Fibroblast of lung (primary cell): Measurements from ENCODE around the gene PIP5KL1. TPM values are rescaled to one million over a fixed set of nuclear protein-coding genes. Genes with fewer than 3 reads are reported as not detected.

Experiments
- DNase-seq, 2 donors: peaks; one replicate each; pipeline versions ENCODE4 v3.0.0 to v3.0.0-alpha.2; 2010; ENCODE audit warnings: low read depth in 2 of 2
- H2AFZ ChIP-seq: 2 replicates; pipeline ENCODE4 v1.5.1; 2012; ENCODE audit warnings: low read length, control low read depth, inconsistent platforms
- H3K27ac ChIP-seq: 2 replicates; pipeline ENCODE4 v1.5.1; 2011; ENCODE audit warnings: low read length, control low read depth; ENCODE audit not compliant: insufficient read depth
- H3K27me3 ChIP-seq: 2 replicates; pipeline ENCODE4 v1.5.1; 2011; ENCODE audit warnings: mild to moderate bottlenecking, low read length; ENCODE audit not compliant: control insufficient read depth, insufficient read depth
- H3K36me3 ChIP-seq: 2 replicates; pipeline ENCODE4 v1.5.1; 2011; ENCODE audit warnings: low read length; ENCODE audit not compliant: control insufficient read depth, insufficient read depth
- H3K4me1 ChIP-seq: 2 replicates; pipeline ENCODE4 v1.5.1; 2011; ENCODE audit warnings: low read length; ENCODE audit not compliant: control insufficient read depth, insufficient read depth; ENCODE audit errors: extremely low read depth
- H3K4me2 ChIP-seq: 2 replicates; pipeline ENCODE4 v1.5.1; 2011; ENCODE audit warnings: low read length, control low read depth; ENCODE audit not compliant: insufficient read depth; ENCODE audit errors: extremely low read depth
- H3K4me3 ChIP-seq, 4 experiments: fragments of 200-600 bp in 1 of 4; sonication (generic) in 1 of 4; replicated peaks in 1 of 4; 2 replicates each; pipeline ENCODE4 v1.5.1; 2011 to 2016; ENCODE audit warnings: low read length in 4 of 4, low read depth in 3 of 4, mild to moderate bottlenecking in 3 of 4, control low read depth in 2 of 4, inconsistent platforms in 1 of 4, mixed read lengths in 1 of 4; ENCODE audit not compliant: insufficient read depth in 1 of 4; ENCODE audit errors: control extremely low read depth in 1 of 4
- H3K79me2 ChIP-seq: 2 replicates; pipeline ENCODE4 v1.5.1; 2012; ENCODE audit warnings: mild to moderate bottlenecking, low read length, inconsistent platforms; ENCODE audit not compliant: control insufficient read depth, insufficient read depth
- H3K9ac ChIP-seq: 2 replicates; pipeline ENCODE4 v1.5.1; 2011; ENCODE audit warnings: mild to moderate bottlenecking, low read length, control low read depth; ENCODE audit not compliant: insufficient read depth
- H3K9me3 ChIP-seq: 2 replicates; pipeline ENCODE4 v1.5.1; 2012; ENCODE audit warnings: low read depth, low read length; ENCODE audit not compliant: control insufficient read depth, insufficient read depth
- H4K20me1 ChIP-seq: 2 replicates; pipeline ENCODE4 v1.5.1; 2011; ENCODE audit warnings: low read length; ENCODE audit not compliant: control insufficient read depth, insufficient read depth; ENCODE audit errors: extremely low read depth
- CTCF ChIP-seq, 2 donors: IDR thresholded peaks in 1 of 2; conservative IDR thresholded peaks in 1 of 2; 1 replicate in 1 of 2; 2 replicates in 1 of 2; pipeline ENCODE4 v1.5.1; 2011 to 2012; ENCODE audit warnings: low read length in 2 of 2, control low read depth in 1 of 2, inconsistent platforms in 1 of 2, low read depth in 1 of 2, mild to moderate bottlenecking in 1 of 2
- EZH2 ChIP-seq: IDR thresholded peaks from 2 replicates; pipeline ENCODE4 v1.5.1; 2012; ENCODE audit warnings: low read length, control low read depth, mild to moderate bottlenecking; ENCODE audit errors: missing control alignments
- polyA plus RNA-seq, 2 donors: library from polyadenylated mRNA; depleted of rRNA in 1 of 2; stranded (reverse) in 1 of 2; unstranded in 1 of 2; fragments of >200 nt; gene quantifications; 2 replicates each; pipeline ENCODE4 v1.2.1, GENCODE V29; 2011 to 2012; ENCODE audit warnings: missing spikeins in 1 of 2
- total RNA-seq: library from RNA; depleted of rRNA; stranded (reverse); fragments of >200 nt; gene quantifications from 2 replicates; pipeline ENCODE4 v1.2.1, GENCODE V29; 2014

PIP5KL1 gene
- total and polyA plus RNA-seq, 2 donors (not counting 1 experiment from before 2014, with no cell fraction given), result 1.9 to 2.5 TPM

- H3K36me3 ChIP-seq, result peaks cover 1% of the 10 kb centered on the region
- H3K9me3 ChIP-seq, result no peaks in the 10 kb centered on the region
- no peak overlapping the region for H3K4me3 ChIP-seq
- H3K9ac ChIP-seq, result no peak overlapping the region
- H3K4me1 ChIP-seq, result peaks cover 30% of the 10 kb centered on the region
- no peak overlapping the region for H3K4me2 ChIP-seq
- peaks cover 23% of the 10 kb centered on the region for H3K79me2 ChIP-seq
- no peak overlapping the region for H3K27ac ChIP-seq
- TF ChIP-seq CTCF (conservative IDR thresholded peaks at IDR 0.05 in 1 of 2, IDR thresholded peaks at IDR 0.05 in 1 of 2; ENCODE audit: low read depth in 1 of 2, low read length in 2 of 2) (no peak), EZH2 (no peak)
- DNase-seq, result no peak
- H2AFZ ChIP-seq, result no peak overlapping the region
- H3K27me3 ChIP-seq, result no peaks in the 10 kb centered on the region
- H4K20me1 ChIP-seq, result no peaks in the 10 kb centered on the region
Observed at GRCh38 chr9:127963041-127963358, 32.4 kb upstream of the PIP5KL1 start.

- no peaks in the 10 kb centered on the region for H4K20me1 ChIP-seq
- H3K4me1 ChIP-seq, result peaks cover 23% of the 10 kb centered on the region
- H3K79me2 ChIP-seq, result peaks cover 18% of the 10 kb centered on the region
- H3K4me3 ChIP-seq, result no peak overlapping the region
- H2AFZ ChIP-seq, result no peak overlapping the region
- TF ChIP-seq EZH2, result no peak
- no peak for TF ChIP-seq CTCF (conservative IDR thresholded peaks at IDR 0.05 in 1 of 2, IDR thresholded peaks at IDR 0.05 in 1 of 2; ENCODE audit: low read depth in 1 of 2, low read length in 2 of 2)
- no peak overlapping the region for H3K9ac ChIP-seq
- H3K27ac ChIP-seq, result no peak overlapping the region
- H3K4me2 ChIP-seq, result no peak overlapping the region
- no peaks in the 10 kb centered on the region for H3K9me3 ChIP-seq
- no peak for DNase-seq
- H3K27me3 ChIP-seq, result no peaks in the 10 kb centered on the region
- no peaks in the 10 kb centered on the region for H3K36me3 ChIP-seq
Observed at GRCh38 chr9:127962278-127962677, 31.7 kb upstream of the PIP5KL1 start.

- no peaks in the 10 kb centered on the region for H3K36me3 ChIP-seq
- H3K4me1 ChIP-seq, result peaks cover 17% of the 10 kb centered on the region
- H4K20me1 ChIP-seq, result no peaks in the 10 kb centered on the region
- peaks cover 12% of the 10 kb centered on the region for H3K79me2 ChIP-seq
- TF ChIP-seq CTCF (conservative IDR thresholded peaks at IDR 0.05 in 1 of 2, IDR thresholded peaks at IDR 0.05 in 1 of 2; ENCODE audit: low read depth in 1 of 2, low read length in 2 of 2), result no peak
- TF ChIP-seq EZH2, result no peak
- no peak overlapping the region for H3K27ac ChIP-seq
- no peak overlapping the region for H2AFZ ChIP-seq
- H3K9ac ChIP-seq, result no peak overlapping the region
- no peak for DNase-seq
- no peak overlapping the region for H3K4me3 ChIP-seq
- H3K9me3 ChIP-seq, result no peaks in the 10 kb centered on the region
- H3K27me3 ChIP-seq, result no peaks in the 10 kb centered on the region
- H3K4me2 ChIP-seq, result no peak overlapping the region
Observed at GRCh38 chr9:127961613-127962155, 31.1 kb upstream of the PIP5KL1 start.
